ENCODE measurements around the gene PRMT7.

PRMT7 gene

DNA sequence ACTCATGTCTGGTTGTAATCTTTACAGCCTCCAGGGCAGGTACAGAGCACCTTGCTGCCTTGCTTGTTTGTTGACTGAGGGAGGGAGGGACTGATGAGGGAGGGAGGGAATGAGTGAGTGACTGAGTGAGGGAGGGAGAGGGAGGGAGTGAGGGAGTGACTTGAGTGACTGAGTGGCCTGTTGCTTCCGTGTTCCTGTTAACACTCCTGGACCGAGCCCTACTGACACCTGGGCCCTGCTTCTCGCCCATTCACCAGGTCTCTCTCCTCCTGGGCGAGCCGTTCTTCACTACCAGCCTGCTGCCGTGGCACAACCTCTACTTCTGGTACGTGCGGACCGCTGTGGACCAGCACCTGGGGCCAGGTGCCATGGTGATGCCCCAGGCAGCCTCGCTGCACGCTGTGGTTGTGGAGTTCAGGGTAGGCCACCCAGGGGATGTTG lies 41.2 kb downstream of the PRMT7 start:
- DNase-seq (ENCODE audit: low read depth), result no peak
- TF ChIP-seq, protein P1, sequence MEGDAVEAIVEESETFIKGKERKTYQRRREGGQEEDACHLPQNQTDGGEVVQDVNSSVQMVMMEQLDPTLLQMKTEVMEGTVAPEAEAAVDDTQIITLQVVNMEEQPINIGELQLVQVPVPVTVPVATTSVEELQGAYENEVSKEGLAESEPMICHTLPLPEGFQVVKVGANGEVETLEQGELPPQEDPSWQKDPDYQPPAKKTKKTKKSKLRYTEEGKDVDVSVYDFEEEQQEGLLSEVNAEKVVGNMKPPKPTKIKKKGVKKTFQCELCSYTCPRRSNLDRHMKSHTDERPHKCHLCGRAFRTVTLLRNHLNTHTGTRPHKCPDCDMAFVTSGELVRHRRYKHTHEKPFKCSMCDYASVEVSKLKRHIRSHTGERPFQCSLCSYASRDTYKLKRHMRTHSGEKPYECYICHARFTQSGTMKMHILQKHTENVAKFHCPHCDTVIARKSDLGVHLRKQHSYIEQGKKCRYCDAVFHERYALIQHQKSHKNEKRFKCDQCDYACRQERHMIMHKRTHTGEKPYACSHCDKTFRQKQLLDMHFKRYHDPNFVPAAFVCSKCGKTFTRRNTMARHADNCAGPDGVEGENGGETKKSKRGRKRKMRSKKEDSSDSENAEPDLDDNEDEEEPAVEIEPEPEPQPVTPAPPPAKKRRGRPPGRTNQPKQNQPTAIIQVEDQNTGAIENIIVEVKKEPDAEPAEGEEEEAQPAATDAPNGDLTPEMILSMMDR (IDR thresholded peaks at IDR 0.05; ENCODE audit: insufficient read depth, low read depth, low read length, missing control alignments), result no peak
- H3K4me3 ChIP-seq (ENCODE audit: low read depth, low read length), result no peak overlapping the region

DNA sequence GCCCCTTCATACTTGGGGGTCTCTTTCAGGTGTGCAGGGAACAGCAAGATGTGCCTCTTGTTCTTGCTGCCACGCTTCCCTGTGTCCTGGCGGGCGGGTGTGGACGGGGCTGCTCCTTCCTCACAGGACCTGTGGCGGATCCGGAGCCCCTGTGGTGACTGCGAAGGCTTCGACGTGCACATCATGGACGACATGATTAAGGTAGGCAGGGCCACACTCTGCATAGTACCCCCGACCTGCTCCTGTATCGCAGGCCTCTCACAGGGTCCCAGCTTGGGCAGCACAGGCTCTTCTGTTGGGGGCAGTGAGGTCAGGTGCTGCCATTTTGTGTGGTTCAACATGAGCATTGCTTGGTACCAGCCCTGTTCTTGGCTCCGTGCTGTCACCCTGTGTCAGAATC lies 42.5 kb downstream of the PRMT7 start:
- H3K4me3 ChIP-seq (ENCODE audit: low read depth, low read length), result no peak overlapping the region
- no peak for DNase-seq (ENCODE audit: low read depth)
- TF ChIP-seq, protein P1 (IDR thresholded peaks at IDR 0.05; ENCODE audit: insufficient read depth, low read depth, low read length, missing control alignments), result no peak

DNA sequence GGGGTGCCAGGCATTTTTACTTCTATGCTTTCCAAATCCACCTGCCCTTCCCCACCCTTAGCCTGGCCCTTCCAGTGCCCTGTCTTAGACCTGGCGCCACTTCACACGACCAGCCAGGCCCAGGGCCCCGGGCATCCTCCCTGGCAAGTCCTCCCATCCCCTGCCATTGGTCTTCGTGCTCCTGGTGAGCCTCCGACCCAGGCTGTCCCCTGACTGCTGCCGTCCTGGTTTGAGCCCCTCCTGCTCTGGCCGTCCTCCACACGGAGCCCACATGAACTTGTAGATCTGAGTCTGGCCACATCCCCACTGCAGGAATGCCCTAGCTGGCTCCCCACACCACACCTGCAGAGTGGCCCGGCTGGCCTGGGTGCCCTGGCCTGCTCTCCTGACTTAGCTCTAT lies 44.0 kb downstream of the PRMT7 start:
- H3K4me3 ChIP-seq (ENCODE audit: low read depth, low read length), result no peak overlapping the region
- DNase-seq (ENCODE audit: low read depth), result no peak
- TF ChIP-seq, protein P1 (IDR thresholded peaks at IDR 0.05; ENCODE audit: insufficient read depth, low read depth, low read length, missing control alignments), result no peak

DNA sequence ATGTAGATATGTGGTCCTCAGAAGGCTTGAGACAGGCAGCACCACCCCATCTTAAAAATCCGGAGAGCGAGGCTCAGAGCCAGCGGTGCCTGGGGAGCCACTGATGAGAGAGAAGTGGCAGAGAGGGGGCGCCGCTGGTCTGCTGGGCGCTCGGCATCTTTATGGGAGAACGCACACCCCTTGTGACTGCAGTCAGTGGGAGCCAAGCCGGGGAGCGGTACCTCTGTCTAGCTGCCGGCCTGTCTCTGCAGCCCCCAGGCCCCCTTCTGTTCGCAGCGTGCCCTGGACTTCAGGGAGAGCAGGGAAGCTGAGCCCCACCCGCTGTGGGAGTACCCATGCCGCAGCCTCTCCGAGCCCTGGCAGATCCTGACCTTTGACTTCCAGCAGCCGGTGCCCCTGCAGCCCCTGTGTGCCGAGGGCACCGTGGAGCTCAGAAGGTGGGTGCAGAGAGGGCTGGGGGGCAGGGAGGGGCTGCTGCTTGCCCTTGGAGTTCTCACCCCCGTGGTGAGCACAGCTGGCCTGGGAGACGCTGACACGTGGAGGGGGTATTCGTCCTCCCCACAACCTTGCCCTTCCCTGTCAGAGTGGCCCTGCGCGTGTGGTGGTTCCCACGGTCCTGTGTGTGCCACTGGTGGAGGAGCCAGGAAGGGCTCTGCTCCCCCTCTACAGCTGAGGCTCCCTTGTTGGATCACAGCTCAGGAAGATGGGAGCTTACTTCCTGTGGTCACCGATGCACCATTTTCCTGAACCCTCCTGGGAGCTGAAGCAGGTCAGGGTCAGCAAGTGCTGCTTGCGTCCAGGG lies 44.8 kb downstream of the PRMT7 start:
- TF ChIP-seq, protein P1 (IDR thresholded peaks at IDR 0.05; ENCODE audit: insufficient read depth, low read depth, low read length, missing control alignments), result no peak
- peak; percentile 33 for DNase-seq (ENCODE audit: low read depth)
- no peak overlapping the region for H3K4me3 ChIP-seq (ENCODE audit: low read depth, low read length)

DNA sequence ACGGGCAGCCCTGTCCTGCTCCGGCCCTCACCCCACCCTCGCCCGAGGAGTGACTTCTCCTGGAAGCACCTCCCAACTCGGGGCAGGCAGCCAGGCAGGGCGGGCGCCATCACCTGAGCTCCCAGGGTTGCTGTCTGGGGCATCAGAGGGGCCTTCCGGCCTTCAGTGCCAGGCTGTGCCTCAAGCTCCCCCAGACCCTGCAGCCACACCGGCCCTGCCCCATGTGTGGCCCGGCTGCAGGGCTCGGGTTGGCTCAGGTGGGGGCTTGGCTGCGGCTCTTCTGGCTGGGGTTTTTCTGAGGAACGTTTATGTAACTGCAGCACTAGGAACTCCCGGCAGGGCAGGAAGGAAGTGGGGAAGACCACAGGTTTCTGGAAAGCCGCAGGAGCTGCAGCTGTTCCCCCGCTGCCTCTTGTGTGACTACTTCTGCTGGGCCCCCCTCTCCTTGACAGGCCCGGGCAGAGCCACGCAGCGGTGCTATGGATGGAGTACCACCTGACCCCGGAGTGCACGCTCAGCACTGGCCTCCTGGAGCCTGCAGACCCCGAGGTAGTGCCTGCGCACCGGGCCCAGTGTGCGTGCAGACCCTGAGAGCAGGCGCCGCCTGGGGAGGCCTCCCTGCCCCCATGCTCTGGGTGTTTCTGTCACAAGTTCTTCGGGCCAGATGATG lies 45.6 kb downstream of the PRMT7 start:
- DNase-seq (ENCODE audit: low read depth), result peak; percentile 93
- TF ChIP-seq, protein P1 (IDR thresholded peaks at IDR 0.05; ENCODE audit: insufficient read depth, low read depth, low read length, missing control alignments), result no peak
- no peak overlapping the region for H3K4me3 ChIP-seq (ENCODE audit: low read depth, low read length)

DNA sequence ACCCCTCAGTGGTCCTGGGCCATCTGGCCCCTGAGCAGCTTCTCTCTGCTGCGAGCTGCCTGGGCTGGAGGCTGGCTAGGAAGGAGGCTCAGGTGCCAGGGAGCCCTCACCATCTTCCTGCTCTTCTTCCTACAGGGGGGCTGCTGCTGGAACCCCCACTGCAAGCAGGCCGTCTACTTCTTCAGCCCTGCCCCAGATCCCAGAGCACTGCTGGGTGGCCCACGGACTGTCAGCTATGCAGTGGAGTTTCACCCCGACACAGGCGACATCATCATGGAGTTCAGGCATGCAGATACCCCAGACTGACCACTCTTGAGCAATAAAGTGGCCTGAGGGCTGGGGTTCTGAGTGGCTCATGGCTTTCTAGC lies 46.1 kb downstream of the PRMT7 start:
- TF ChIP-seq, protein P1 (IDR thresholded peaks at IDR 0.05; ENCODE audit: insufficient read depth, low read depth, low read length, missing control alignments), result no peak
- H3K4me3 ChIP-seq (ENCODE audit: low read depth, low read length), result no peak overlapping the region
- DNase-seq (ENCODE audit: low read depth), result no peak

Data from GM12865 (cell line).